GM21390 (cell line): ENCODE measurements around the gene DCX.

Experiments
- ATAC-seq: cut with Tn5 transposase; IDR thresholded peaks from one replicate; pipeline ENCODE4 v1.9.1; 2021; ENCODE audit not compliant: unreplicated experiment

Gene DCX

GRCh38 chrX:111318901-111319300 lies 93.1 kb downstream of the DCX start:
- no peak for ATAC-seq

GRCh38 chrX:111309083-111309482 lies 102.9 kb downstream of the DCX start:
- no peak for ATAC-seq

- ATAC-seq, result no peak
Observed at GRCh38 chrX:111308039-111308438, 104.0 kb downstream of the DCX start.

GRCh38 chrX:111302284-111302683 lies 109.7 kb downstream of the DCX start:
- ATAC-seq, result no peak

GRCh38 chrX:111288841-111289240 lies 123.2 kb downstream of the DCX start:
- no peak for ATAC-seq

GRCh38 chrX:111284631-111285293 lies 127.2 kb downstream of the DCX start:
- ATAC-seq, result no peak

GRCh38 chrX:111283446-111283845 lies 128.5 kb downstream of the DCX start:
- ATAC-seq, result no peak

GRCh38 chrX:111282991-111283390 lies 129.0 kb downstream of the DCX start:
- no peak for ATAC-seq

GRCh38 chrX:111282139-111282538 lies 129.9 kb downstream of the DCX start:
- ATAC-seq, result no peak

GRCh38 chrX:111270339-111270738 lies 141.7 kb downstream of the DCX start, which contains the start of gene CAPN6:
CAPN6 (minus strand) TSS chrX:111270483; CDS start chrX:111263936, 6,547 bp downstream.
- ATAC-seq, result no peak

- no peak for ATAC-seq
Observed at GRCh38 chrX:111268506-111268905, 143.5 kb downstream of the DCX start.

GRCh38 chrX:111265486-111265885 lies 146.5 kb downstream of the DCX start:
- no peak for ATAC-seq

- ATAC-seq, result no peak
Observed at GRCh38 chrX:111264385-111264784, 147.6 kb downstream of the DCX start.

- ATAC-seq, result no peak
Observed at GRCh38 chrX:111262086-111262485, 149.9 kb downstream of the DCX start.

GRCh38 chrX:111260451-111260850 lies 151.5 kb downstream of the DCX start:
- ATAC-seq, result no peak

- ATAC-seq, result no peak
Observed at GRCh38 chrX:111259559-111259958, 152.4 kb downstream of the DCX start.

GRCh38 chrX:111257733-111258132 lies 154.3 kb downstream of the DCX start:
- ATAC-seq, result no peak

- no peak for ATAC-seq
Observed at GRCh38 chrX:111254896-111255693, 156.9 kb downstream of the DCX start.

- ATAC-seq, result no peak
Observed at GRCh38 chrX:111244235-111244750, 167.7 kb downstream of the DCX start.
